ENCODE results near the gene EFEMP1.

EFEMP1 gene

GRCh38 chr2:55919574-55919973, 4.0 kb downstream of the EFEMP1 start:
- H3K27ac Mint-ChIP-seq, result no peak overlapping the region
- DNase-seq (ENCODE audit: low spot score), result no peak
- no peaks in the 10 kb centered on the region for H3K36me3 Mint-ChIP-seq (ENCODE audit: low read depth)
- no peaks in the 10 kb centered on the region for H3K4me1 Mint-ChIP-seq (ENCODE audit: low read depth)
- H3K27me3 Mint-ChIP-seq (ENCODE audit: low read depth), result peaks cover 33% of the 10 kb centered on the region
- H3K9me3 Mint-ChIP-seq, result no peaks in the 10 kb centered on the region
- no peak overlapping the region for H3K4me3 Mint-ChIP-seq

- Mint-ChIP-seq H3K9me3 (no peaks in the 10 kb centered on the region), H3K36me3 (ENCODE audit: low read depth) (no peaks in the 10 kb centered on the region), H3K4me1 (ENCODE audit: low read depth) (no peaks in the 10 kb centered on the region), H3K4me3 (no peak overlapping the region), H3K27ac (no peak overlapping the region), H3K27me3 (ENCODE audit: low read depth) (peaks cover 26% of the 10 kb centered on the region)
- DNase-seq (ENCODE audit: low spot score), result no peak
Observed at GRCh38 chr2:55918856-55919255, 4.7 kb downstream of the EFEMP1 start.

GRCh38 chr2:55917713-55918390, 5.7 kb downstream of the EFEMP1 start:
- Mint-ChIP-seq H3K4me3 (no peak overlapping the region), H3K4me1 (ENCODE audit: low read depth) (no peaks in the 10 kb centered on the region), H3K36me3 (ENCODE audit: low read depth) (no peaks in the 10 kb centered on the region), H3K27ac (no peak overlapping the region), H3K9me3 (no peaks in the 10 kb centered on the region), H3K27me3 (ENCODE audit: low read depth) (peaks cover 19% of the 10 kb centered on the region)
- DNase-seq (ENCODE audit: low spot score), result no peak

- Mint-ChIP-seq H3K4me3 (no peak overlapping the region), H3K36me3 (ENCODE audit: low read depth) (no peaks in the 10 kb centered on the region), H3K27ac (no peak overlapping the region), H3K4me1 (ENCODE audit: low read depth) (no peaks in the 10 kb centered on the region), H3K9me3 (no peaks in the 10 kb centered on the region), H3K27me3 (ENCODE audit: low read depth) (peaks cover 12% of the 10 kb centered on the region)
- DNase-seq (ENCODE audit: low spot score), result no peak
Observed at GRCh38 chr2:55917117-55917516, 6.5 kb downstream of the EFEMP1 start.

- no peaks in the 10 kb centered on the region for H3K4me1 Mint-ChIP-seq (ENCODE audit: low read depth)
Observed at GRCh38 chr2:55916473-55917049, 7.0 kb downstream of the EFEMP1 start.

GRCh38 chr2:55914786-55915185, 8.8 kb downstream of the EFEMP1 start:
- Mint-ChIP-seq H3K27ac (no peak overlapping the region), H3K4me3 (no peak overlapping the region), H3K4me1 (ENCODE audit: low read depth) (no peaks in the 10 kb centered on the region), H3K9me3 (no peaks in the 10 kb centered on the region), H3K36me3 (ENCODE audit: low read depth) (no peaks in the 10 kb centered on the region), H3K27me3 (ENCODE audit: low read depth) (no peaks in the 10 kb centered on the region)
- no peak for DNase-seq (ENCODE audit: low spot score)

More at GRCh38 chr2:55916473-55917049, 7.0 kb downstream of the EFEMP1 start:
- Mint-ChIP-seq H3K27ac (no peak overlapping the region), H3K4me3 (no peak overlapping the region), H3K36me3 (ENCODE audit: low read depth) (no peaks in the 10 kb centered on the region), H3K9me3 (no peaks in the 10 kb centered on the region), H3K27me3 (ENCODE audit: low read depth) (peaks cover 8% of the 10 kb centered on the region)
- DNase-seq (ENCODE audit: low spot score), result no peak

- no peak for DNase-seq (ENCODE audit: low spot score)
- Mint-ChIP-seq H3K9me3 (no peaks in the 10 kb centered on the region), H3K4me3 (no peak overlapping the region), H3K27ac (no peak overlapping the region), H3K4me1 (ENCODE audit: low read depth) (no peaks in the 10 kb centered on the region), H3K27me3 (ENCODE audit: low read depth) (no peaks in the 10 kb centered on the region), H3K36me3 (ENCODE audit: low read depth) (no peaks in the 10 kb centered on the region)
Observed at GRCh38 chr2:55912926-55913325, 10.7 kb downstream of the EFEMP1 start.

- H3K27me3 Mint-ChIP-seq (ENCODE audit: low read depth), result no peaks in the 10 kb centered on the region
Observed at GRCh38 chr2:55910077-55910476, 13.5 kb downstream of the EFEMP1 start.

GRCh38 chr2:55907686-55908085, 15.9 kb downstream of the EFEMP1 start:
- Mint-ChIP-seq H3K4me1 (ENCODE audit: low read depth) (no peaks in the 10 kb centered on the region), H3K27me3 (ENCODE audit: low read depth) (no peaks in the 10 kb centered on the region), H3K4me3 (no peak overlapping the region), H3K36me3 (ENCODE audit: low read depth) (no peaks in the 10 kb centered on the region), H3K9me3 (no peaks in the 10 kb centered on the region), H3K27ac (no peak overlapping the region)
- no peak for DNase-seq (ENCODE audit: low spot score)

More at GRCh38 chr2:55910077-55910476, 13.5 kb downstream of the EFEMP1 start:
- H3K27ac Mint-ChIP-seq, result no peak overlapping the region
- no peaks in the 10 kb centered on the region for H3K36me3 Mint-ChIP-seq (ENCODE audit: low read depth)
- no peaks in the 10 kb centered on the region for H3K4me1 Mint-ChIP-seq (ENCODE audit: low read depth)
- H3K4me3 Mint-ChIP-seq, result no peak overlapping the region
- no peak for DNase-seq (ENCODE audit: low spot score)
- no peaks in the 10 kb centered on the region for H3K9me3 Mint-ChIP-seq

GRCh38 chr2:55906993-55907392, 16.6 kb downstream of the EFEMP1 start:
- no peaks in the 10 kb centered on the region for H3K9me3 Mint-ChIP-seq
- no peak overlapping the region for H3K27ac Mint-ChIP-seq
- H3K36me3 Mint-ChIP-seq (ENCODE audit: low read depth), result no peaks in the 10 kb centered on the region
- no peaks in the 10 kb centered on the region for H3K4me1 Mint-ChIP-seq (ENCODE audit: low read depth)
- H3K27me3 Mint-ChIP-seq (ENCODE audit: low read depth), result no peaks in the 10 kb centered on the region
- DNase-seq (ENCODE audit: low spot score), result no peak
- H3K4me3 Mint-ChIP-seq, result no peak overlapping the region

- Mint-ChIP-seq H3K36me3 (ENCODE audit: low read depth) (no peaks in the 10 kb centered on the region), H3K4me3 (no peak overlapping the region), H3K4me1 (ENCODE audit: low read depth) (no peaks in the 10 kb centered on the region), H3K27ac (no peak overlapping the region), H3K27me3 (ENCODE audit: low read depth) (no peaks in the 10 kb centered on the region), H3K9me3 (no peaks in the 10 kb centered on the region)
- DNase-seq (ENCODE audit: low spot score), result no peak
Observed at GRCh38 chr2:55903727-55904126, 19.9 kb downstream of the EFEMP1 start.

- no peaks in the 10 kb centered on the region for H3K4me1 Mint-ChIP-seq (ENCODE audit: low read depth)
- no peaks in the 10 kb centered on the region for H3K36me3 Mint-ChIP-seq (ENCODE audit: low read depth)
- H3K4me3 Mint-ChIP-seq, result no peak overlapping the region
- H3K27ac Mint-ChIP-seq, result no peak overlapping the region
- H3K27me3 Mint-ChIP-seq (ENCODE audit: low read depth), result no peaks in the 10 kb centered on the region
- H3K9me3 Mint-ChIP-seq, result no peaks in the 10 kb centered on the region
- no peak for DNase-seq (ENCODE audit: low spot score)
Observed at GRCh38 chr2:55902971-55903370, 20.6 kb downstream of the EFEMP1 start.

- no peaks in the 10 kb centered on the region for H3K36me3 Mint-ChIP-seq (ENCODE audit: low read depth)
Observed at GRCh38 chr2:55902429-55902828, 21.2 kb downstream of the EFEMP1 start.

GRCh38 chr2:55901941-55902340, 21.6 kb downstream of the EFEMP1 start:
- no peak overlapping the region for H3K4me3 Mint-ChIP-seq
- no peaks in the 10 kb centered on the region for H3K27me3 Mint-ChIP-seq (ENCODE audit: low read depth)
- DNase-seq (ENCODE audit: low spot score), result no peak
- no peaks in the 10 kb centered on the region for H3K9me3 Mint-ChIP-seq
- H3K27ac Mint-ChIP-seq, result no peak overlapping the region
- H3K4me1 Mint-ChIP-seq (ENCODE audit: low read depth), result no peaks in the 10 kb centered on the region
- H3K36me3 Mint-ChIP-seq (ENCODE audit: low read depth), result no peaks in the 10 kb centered on the region

More at GRCh38 chr2:55902429-55902828, 21.2 kb downstream of the EFEMP1 start:
- Mint-ChIP-seq H3K4me1 (ENCODE audit: low read depth) (no peaks in the 10 kb centered on the region), H3K9me3 (no peaks in the 10 kb centered on the region), H3K27ac (no peak overlapping the region), H3K27me3 (ENCODE audit: low read depth) (no peaks in the 10 kb centered on the region), H3K4me3 (no peak overlapping the region)
- no peak for DNase-seq (ENCODE audit: low spot score)

GRCh38 chr2:55901322-55901721, 22.3 kb downstream of the EFEMP1 start:
- Mint-ChIP-seq H3K9me3 (no peaks in the 10 kb centered on the region), H3K4me3 (no peak overlapping the region), H3K27ac (no peak overlapping the region), H3K36me3 (ENCODE audit: low read depth) (no peaks in the 10 kb centered on the region), H3K4me1 (ENCODE audit: low read depth) (no peaks in the 10 kb centered on the region), H3K27me3 (ENCODE audit: low read depth) (no peaks in the 10 kb centered on the region)
- no peak for DNase-seq (ENCODE audit: low spot score)
